ENCODE data around the gene GLT8D2.

Gene GLT8D2

GRCh38 chr12:103944964-103945363 lies 105.0 kb downstream of the GLT8D2 start:
- no peak for DNase-seq

All from NCI-H1417 (cell line).